D721Med (cell line): ENCODE data around the gene ARID4B.
"Not testable (repeated sequence)": the region's sequence is repeated elsewhere in the genome, so short reads cannot be mapped to it uniquely, and the experiment has no call there.

ENCODE experiments used
- DNase-seq: peaks from one replicate; pipeline ENCODE4 v3.0.0; 2011; ENCODE audit warnings: low spot score; ENCODE audit not compliant: insufficient read length
- FAIRE-seq: peaks from 2 replicates; lab custom pipeline; 2011; peaks lifted over from hg19 to GRCh38; lab: Jason Lieb, UNC
- CTCF ChIP-seq: IDR thresholded peaks from 2 replicates; pipeline ENCODE4 v1.5.1; 2012; ENCODE audit warnings: mild to moderate bottlenecking, control low read depth; ENCODE audit not compliant: insufficient read depth; ENCODE audit errors: missing control alignments

The ARID4B gene

GRCh38 chr1:235366286-235366685 is 38.3 kb upstream of the ARID4B start:
- FAIRE-seq (no peak), DNase-seq (no peak)
- no peak for TF ChIP-seq CTCF

- not testable (repeated sequence) for FAIRE-seq, DNase-seq
These were observed 36.2 kb upstream of the ARID4B start for GRCh38 chr1:235364189-235364588.

GRCh38 chr1:235358899-235359298 is 30.9 kb upstream of the ARID4B start:
- DNase-seq (no peak), FAIRE-seq (no peak)
- TF ChIP-seq CTCF = no peak

DNA sequence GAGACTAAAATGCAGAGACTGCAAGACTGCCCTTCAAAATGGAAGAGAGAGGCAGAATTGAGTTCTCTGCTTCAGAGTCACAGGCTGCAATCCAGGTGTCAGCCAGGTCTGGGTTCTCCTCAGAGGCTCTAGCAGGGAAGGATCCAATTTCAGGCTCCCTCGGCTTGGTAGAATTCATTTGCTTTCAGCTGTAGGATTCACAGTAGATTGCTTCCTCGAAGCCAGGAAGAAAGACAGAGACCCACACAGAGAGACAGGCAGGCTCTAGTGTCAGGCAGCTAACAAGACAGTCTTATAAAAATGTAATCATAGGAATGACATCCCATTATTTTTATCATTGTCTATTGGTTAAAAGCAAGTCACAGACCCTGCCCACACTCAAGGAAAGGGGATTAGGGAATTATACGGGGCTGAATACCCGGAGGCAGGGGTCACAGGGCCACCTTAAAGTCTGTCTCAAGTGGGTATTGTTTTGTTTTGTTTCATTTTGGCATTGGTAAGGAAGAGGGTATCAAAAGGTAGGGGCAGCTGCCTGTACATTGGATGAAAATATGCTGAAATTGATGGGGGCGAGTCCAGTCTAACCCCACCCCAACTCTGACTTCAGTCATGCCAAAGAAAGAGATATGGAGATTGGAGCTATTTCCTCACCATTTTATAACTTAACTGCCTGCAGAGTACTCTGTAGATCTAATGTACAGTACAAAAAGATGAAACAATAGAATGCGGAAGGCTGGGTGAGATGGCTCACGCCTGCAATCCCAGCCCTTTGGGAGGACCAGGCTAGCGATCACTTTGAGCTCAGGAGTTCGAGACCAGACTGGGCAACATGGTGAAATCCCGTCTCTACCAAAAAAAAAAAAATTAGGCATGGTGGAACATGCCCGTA is 29.8 kb upstream of the ARID4B start:
- FAIRE-seq = no peak
- no peak for DNase-seq
- no peak for TF ChIP-seq CTCF

- TF ChIP-seq CTCF = no peak
- DNase-seq (no peak), FAIRE-seq (no peak)
These were observed 23.9 kb upstream of the ARID4B start for GRCh38 chr1:235351898-235352297.

GRCh38 chr1:235351441-235351840 is 23.5 kb upstream of the ARID4B start:
- no peak for DNase-seq

DNA sequence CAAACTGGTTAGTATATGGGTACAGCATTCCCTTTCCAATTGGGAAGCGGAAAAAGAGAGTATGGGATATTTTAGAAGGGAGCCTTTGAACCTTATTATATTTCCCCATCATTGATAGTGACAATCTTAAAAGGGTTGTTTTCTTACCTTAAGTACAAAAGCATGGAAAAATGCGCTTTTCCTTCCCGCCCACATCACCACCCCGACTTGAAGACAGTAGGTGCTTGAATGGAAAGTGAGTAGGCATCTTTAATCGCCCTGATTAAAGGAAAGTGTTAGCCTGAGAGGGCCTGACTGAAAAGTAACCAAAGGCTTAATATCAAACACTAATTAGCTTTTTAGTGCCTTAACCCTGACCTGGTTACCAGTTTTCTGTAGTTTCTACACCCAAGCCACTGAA is 15.7 kb upstream of the ARID4B start:
- no peak for DNase-seq
- TF ChIP-seq CTCF = no peak
- no peak for FAIRE-seq

More at GRCh38 chr1:235351441-235351840, 23.5 kb upstream of the ARID4B start:
- FAIRE-seq = no peak
- TF ChIP-seq CTCF = no peak
